Measurements from ENCODE around the gene EPS8. TPM values are rescaled to one million over a fixed set of nuclear protein-coding genes. Genes with fewer than 3 reads are reported as not detected.

Gene EPS8
- total and polyA plus RNA-seq, 7 donors: 47.7 to 132 (median 108) TPM

GRCh38 chr12:15806826-15807225 is 17.6 kb upstream of the EPS8 start:
- TF ChIP-seq POLR2AphosphoS5 (IDR thresholded peaks at IDR 0.05) (no peak), EP300 (IDR thresholded peaks at IDR 0.05) (no peak), CTCF (IDR thresholded peaks at IDR 0.05) (no peak), POLR2A (IDR thresholded peaks at IDR 0.05) (no peak)
- no peak for DNase-seq

GRCh38 chr12:15801770-15802744 is 12.9 kb upstream of the EPS8 start:
- Histone ChIP-seq H3K36me3 (no peaks in the 10 kb centered on the region), H3K4me1 (no peaks in the 10 kb centered on the region), H3K27me3 (no peaks in the 10 kb centered on the region), H3K27ac (no peak overlapping the region), H3K4me3 (no peak overlapping the region), H3K9me3 (no peaks in the 10 kb centered on the region)
- intact Hi-C loops (cut with DNase I): no loop called here
- TF ChIP-seq CTCF (IDR thresholded peaks at IDR 0.05): no peak
- TF ChIP-seq EP300 (IDR thresholded peaks at IDR 0.05): no peak
- WGBS, 2 donors: 74 to 87% methylated on average over 6 of the region's 6 CpGs
- DNase-seq: no peak

More at GRCh38 chr12:15806826-15807225, 17.6 kb upstream of the EPS8 start:
- WGBS, 2 donors: 89 to 93% methylated on average over 1 of the region's 1 CpG
- H3K9me3 ChIP-seq: no peaks in the 10 kb centered on the region
- no peaks in the 10 kb centered on the region for H3K27me3 ChIP-seq
- H3K36me3 ChIP-seq: no peaks in the 10 kb centered on the region
- H3K4me1 ChIP-seq: peaks cover 0 to 8% (median 2%) of the 10 kb centered on the region in 4 donors
- no peak overlapping the region for H3K27ac ChIP-seq
- no peak overlapping the region for H3K4me3 ChIP-seq
- intact Hi-C loops (cut with DNase I): no loop called here

- TF ChIP-seq POLR2AphosphoS5 (IDR thresholded peaks at IDR 0.05) (no peak), CTCF (IDR thresholded peaks at IDR 0.05) (no peak), EP300 (IDR thresholded peaks at IDR 0.05) (no peak), POLR2A (IDR thresholded peaks at IDR 0.05) (no peak)
- H3K9me3 ChIP-seq: no peaks in the 10 kb centered on the region
- H3K27ac ChIP-seq: no peak overlapping the region
- H3K36me3 ChIP-seq: no peaks in the 10 kb centered on the region
- H3K4me1 ChIP-seq: no peaks in the 10 kb centered on the region
- no peaks in the 10 kb centered on the region for H3K27me3 ChIP-seq
- intact Hi-C loops (cut with DNase I): no loop called here
- 71 to 80% methylated on average over 3 of the region's 3 CpGs for WGBS, 2 donors
- DNase-seq: no peak
- no peak overlapping the region for H3K4me3 ChIP-seq
Measured at GRCh38 chr12:15800278-15800677, 11.1 kb upstream of the EPS8 start.

GRCh38 chr12:15797818-15798217 is 8.6 kb upstream of the EPS8 start:
- TF ChIP-seq EP300 (IDR thresholded peaks at IDR 0.05) (no peak), POLR2A (IDR thresholded peaks at IDR 0.05) (no peak), POLR2AphosphoS5 (IDR thresholded peaks at IDR 0.05) (no peak), CTCF (IDR thresholded peaks at IDR 0.05) (no peak)
- no peak overlapping the region for H3K4me3 ChIP-seq
- no peaks in the 10 kb centered on the region for H3K27me3 ChIP-seq
- no peaks in the 10 kb centered on the region for H3K36me3 ChIP-seq
- H3K4me1 ChIP-seq: no peaks in the 10 kb centered on the region
- no peak for DNase-seq
- H3K9me3 ChIP-seq: no peaks in the 10 kb centered on the region
- intact Hi-C loops (cut with DNase I): no loop called here
- no peak overlapping the region for H3K27ac ChIP-seq
- 82 to 90% methylated on average over 3 of the region's 3 CpGs for WGBS, 2 donors

Measured in sigmoid colon (tissue), 7 donors.